Measurements from ENCODE around the gene CRYBB3. TPM values are rescaled to one million over a fixed set of nuclear protein-coding genes. Genes with fewer than 3 reads are reported as not detected.

The CRYBB3 gene
- not detected for polyA plus RNA-seq (2013, experiment 1 of 2)
- not detected for polyA plus RNA-seq (2013, experiment 2 of 2)

DNA sequence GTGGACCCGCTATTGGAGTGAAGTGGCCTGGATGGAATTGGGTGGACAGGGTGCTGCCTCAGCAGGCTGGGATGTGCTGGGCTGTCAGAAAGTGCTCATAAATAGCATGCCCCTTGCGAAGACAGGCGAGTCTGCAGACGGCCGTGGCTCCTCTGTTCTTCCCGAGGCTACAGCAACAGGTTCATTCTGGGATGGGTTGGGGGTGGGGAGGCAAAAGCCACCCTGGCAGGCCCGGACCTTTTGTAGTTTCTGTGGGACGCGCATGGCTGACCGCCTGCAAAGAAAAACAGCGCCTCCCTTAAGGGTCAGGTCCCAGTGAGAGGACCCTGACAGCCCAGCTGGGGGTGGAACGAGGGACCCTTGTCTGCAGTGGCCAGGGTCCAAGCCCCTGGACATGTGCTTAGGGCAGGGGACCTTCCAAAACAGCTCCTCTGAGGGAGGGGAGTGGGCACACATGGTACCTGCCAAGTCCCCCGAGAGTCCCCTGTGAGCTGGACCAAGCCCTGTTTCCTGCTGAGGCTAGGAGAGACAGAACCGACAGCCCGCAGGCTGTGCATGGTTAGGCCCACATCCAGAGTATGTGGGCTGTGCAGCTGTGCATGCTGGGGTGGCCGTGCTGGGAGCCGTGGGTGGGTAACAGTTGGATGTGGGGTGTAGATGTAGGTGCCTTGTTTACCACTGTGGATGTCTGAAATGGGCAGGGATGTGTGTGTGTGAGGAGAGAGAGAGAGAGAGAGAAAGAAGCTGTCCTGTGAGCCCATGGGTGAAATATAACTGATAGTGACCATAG, at the start of gene CRYBB3:
CRYBB3 (plus strand) TSS at position 128 of the 790 bp plus-strand sequence. CDS start 1,539 bp downstream, outside the sequence.
- H3K9me3 ChIP-seq (ENCODE audit: control insufficient read depth, low read length), result no peaks in the 10 kb centered on the region
- no peak within 1 kb of the TSS for H3K9ac ChIP-seq (ENCODE audit: low read length)
- H3K27me3 ChIP-seq (ENCODE audit: control insufficient read depth in 1 of 2, insufficient read depth in 1 of 2, low read length in 2 of 2), result peaks cover 0 to 5% of the 10 kb centered on the region in 2 experiments
- no peak within 1 kb of the TSS for H2BK15ac ChIP-seq (ENCODE audit: low read depth, poor library complexity, severe bottlenecking)
- peaks cover 1% of the 10 kb centered on the region for H3K4me1 ChIP-seq (ENCODE audit: control insufficient read depth, insufficient read depth, low read depth, low read length)
- no peak within 1 kb of the TSS for H2AFZ ChIP-seq (ENCODE audit: low read depth, low read length)
- no peak within 1 kb of the TSS for H4K8ac ChIP-seq (ENCODE audit: low read length)
- no peak within 1 kb of the TSS for H3K18ac ChIP-seq (ENCODE audit: low read depth in 1 of 2, low read length in 2 of 2)
- H3K27ac ChIP-seq (ENCODE audit: low read length, poor library complexity, severe bottlenecking), result no peak within 1 kb of the TSS
- H3K4me3 ChIP-seq (ENCODE audit: insufficient read depth in 1 of 2, low read depth in 1 of 2, low read length in 2 of 2), result no peak within 1 kb of the TSS
- no peak for DNase-seq
- no peak within 1 kb of the TSS for H4K91ac ChIP-seq (ENCODE audit: low read length)
- H3K4me2 ChIP-seq (ENCODE audit: low read length, poor library complexity, severe bottlenecking), result no peak within 1 kb of the TSS
- H2BK5ac ChIP-seq (ENCODE audit: low read depth, low read length, poor library complexity, severe bottlenecking), result no peak within 1 kb of the TSS
- H2BK120ac ChIP-seq (ENCODE audit: low read depth, low read length), result no peak within 1 kb of the TSS
- peaks cover 0 to 2% of the 10 kb centered on the region in 2 experiments for H3K36me3 ChIP-seq (ENCODE audit: control insufficient read depth in 1 of 2, insufficient read depth in 2 of 2, low read depth in 1 of 2, low read length in 2 of 2)
- no peak within 1 kb of the TSS for H3K23ac ChIP-seq (ENCODE audit: low read length in 2 of 2)
- H3K14ac ChIP-seq (ENCODE audit: low read length in 2 of 2), result no peak within 1 kb of the TSS
- H3K79me1 ChIP-seq (replicated peaks; ENCODE audit: low read length, poor library complexity, severe bottlenecking), result no peaks in the 10 kb centered on the region
- 85% methylated on average over 17 of the region's 17 CpGs for WGBS
- no peak within 1 kb of the TSS for H3K4ac ChIP-seq (ENCODE audit: low read depth in 1 of 2, low read length in 2 of 2)
- H2AK5ac ChIP-seq (ENCODE audit: low read length, severe bottlenecking), result no peak within 1 kb of the TSS
- H2BK12ac ChIP-seq (ENCODE audit: low read length in 2 of 2), result no peak within 1 kb of the TSS

GRCh38 chr22:25153961-25154666, 45.5 kb upstream of the CRYBB3 start:
- peaks cover 3% of the 10 kb centered on the region for H3K4me1 ChIP-seq (ENCODE audit: control insufficient read depth, insufficient read depth, low read depth, low read length)
- H2AFZ ChIP-seq (ENCODE audit: low read depth, low read length), result no peak overlapping the region
- H4K8ac ChIP-seq (ENCODE audit: low read length), result peak overlapping the region; percentile 78
- H3K23ac ChIP-seq (ENCODE audit: low read length in 2 of 2), result no peak overlapping the region
- H3K9ac ChIP-seq (ENCODE audit: low read length), result no peak overlapping the region
- no peaks in the 10 kb centered on the region for H3K9me3 ChIP-seq (ENCODE audit: control insufficient read depth, low read length)
- no peak overlapping the region for H3K14ac ChIP-seq (ENCODE audit: low read length in 2 of 2)
- DNase-seq, result peak; percentile 80
- H3K4me3 ChIP-seq (ENCODE audit: insufficient read depth in 1 of 2, low read depth in 1 of 2, low read length in 2 of 2), result no peak overlapping the region
- H3K4me2 ChIP-seq (ENCODE audit: low read length, poor library complexity, severe bottlenecking), result no peak overlapping the region
- H3K18ac ChIP-seq (ENCODE audit: low read depth in 1 of 2, low read length in 2 of 2), result peak overlapping the region in 1 of 2 experiments; percentile 15
- H2AK5ac ChIP-seq (ENCODE audit: low read length, severe bottlenecking), result no peak overlapping the region
- no peaks in the 10 kb centered on the region for H3K36me3 ChIP-seq (ENCODE audit: control insufficient read depth in 1 of 2, insufficient read depth in 2 of 2, low read depth in 1 of 2, low read length in 2 of 2)
- H2BK120ac ChIP-seq (ENCODE audit: low read depth, low read length), result peak overlapping the region; percentile 67
- H4K91ac ChIP-seq (ENCODE audit: low read length), result no peak overlapping the region
- no peaks in the 10 kb centered on the region for H3K27me3 ChIP-seq (ENCODE audit: control insufficient read depth in 1 of 2, insufficient read depth in 1 of 2, low read length in 2 of 2)
- H2BK12ac ChIP-seq (ENCODE audit: low read length in 2 of 2), result no peak overlapping the region
- WGBS, result 65% methylated on average over 8 of the region's 8 CpGs
- H3K4ac ChIP-seq (ENCODE audit: low read depth in 1 of 2, low read length in 2 of 2), result no peak overlapping the region
- no peaks in the 10 kb centered on the region for H3K79me1 ChIP-seq (replicated peaks; ENCODE audit: low read length, poor library complexity, severe bottlenecking)
- H2BK15ac ChIP-seq (ENCODE audit: low read depth, poor library complexity, severe bottlenecking), result no peak overlapping the region
- no peak overlapping the region for H2BK5ac ChIP-seq (ENCODE audit: low read depth, low read length, poor library complexity, severe bottlenecking)
- no peak overlapping the region for H3K27ac ChIP-seq (ENCODE audit: low read length, poor library complexity, severe bottlenecking)

DNA sequence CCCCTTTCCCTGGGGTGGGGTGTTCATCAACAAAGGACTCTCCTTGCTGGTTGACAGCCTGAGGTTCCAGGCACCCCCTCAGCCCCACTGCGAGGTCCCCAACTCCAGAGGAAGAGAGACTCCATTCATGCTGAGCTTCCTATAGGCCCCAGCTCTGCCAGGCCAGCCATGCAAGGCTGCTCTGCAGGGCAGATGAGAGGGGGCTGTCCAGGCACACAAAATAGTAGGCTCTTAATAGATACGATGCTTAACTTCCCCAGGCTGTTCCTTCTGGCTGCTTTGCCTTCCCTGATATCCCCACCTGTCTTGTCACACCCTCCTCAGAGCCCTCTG, 45.0 kb upstream of the CRYBB3 start:
- Histone ChIP-seq H3K9ac (ENCODE audit: low read length) (no peak overlapping the region), H3K23ac (ENCODE audit: low read length in 2 of 2) (no peak overlapping the region), H3K4ac (ENCODE audit: low read depth in 1 of 2, low read length in 2 of 2) (peak overlapping the region in 1 of 2 experiments; percentile 70), H2BK15ac (ENCODE audit: low read depth, poor library complexity, severe bottlenecking) (no peak overlapping the region), H3K36me3 (ENCODE audit: control insufficient read depth in 1 of 2, insufficient read depth in 2 of 2, low read depth in 1 of 2, low read length in 2 of 2) (no peaks in the 10 kb centered on the region), H3K27ac (ENCODE audit: low read length, poor library complexity, severe bottlenecking) (no peak overlapping the region), H2AFZ (ENCODE audit: low read depth, low read length) (no peak overlapping the region), H3K18ac (ENCODE audit: low read depth in 1 of 2, low read length in 2 of 2) (peak overlapping the region; percentile 15 to 46), H2AK5ac (ENCODE audit: low read length, severe bottlenecking) (no peak overlapping the region), H2BK12ac (ENCODE audit: low read length in 2 of 2) (peak overlapping the region in 1 of 2 experiments; percentile 61), H2BK120ac (ENCODE audit: low read depth, low read length) (peak overlapping the region; percentile 67), H3K4me1 (ENCODE audit: control insufficient read depth, insufficient read depth, low read depth, low read length) (peaks cover 5% of the 10 kb centered on the region), H2BK5ac (ENCODE audit: low read depth, low read length, poor library complexity, severe bottlenecking) (no peak overlapping the region), H3K4me2 (ENCODE audit: low read length, poor library complexity, severe bottlenecking) (no peak overlapping the region), H3K79me1 (replicated peaks; ENCODE audit: low read length, poor library complexity, severe bottlenecking) (no peaks in the 10 kb centered on the region), H3K14ac (ENCODE audit: low read length in 2 of 2) (no peak overlapping the region), H3K9me3 (ENCODE audit: control insufficient read depth, low read length) (no peaks in the 10 kb centered on the region), H3K4me3 (ENCODE audit: insufficient read depth in 1 of 2, low read depth in 1 of 2, low read length in 2 of 2) (no peak overlapping the region), H4K91ac (ENCODE audit: low read length) (peak overlapping the region; percentile 72), H4K8ac (ENCODE audit: low read length) (peak overlapping the region; percentile 78), H3K27me3 (ENCODE audit: control insufficient read depth in 1 of 2, insufficient read depth in 1 of 2, low read length in 2 of 2) (no peaks in the 10 kb centered on the region)
- 77% methylated on average over 2 of the region's 2 CpGs for WGBS
- no peak for DNase-seq

- H4K91ac ChIP-seq (ENCODE audit: low read length), result no peak overlapping the region
- WGBS, result 96% methylated on average over 3 of the region's 4 CpGs
- H3K9me3 ChIP-seq (ENCODE audit: control insufficient read depth, low read length), result no peaks in the 10 kb centered on the region
- H2AFZ ChIP-seq (ENCODE audit: low read depth, low read length), result no peak overlapping the region
- no peak overlapping the region for H3K9ac ChIP-seq (ENCODE audit: low read length)
- H3K27ac ChIP-seq (ENCODE audit: low read length, poor library complexity, severe bottlenecking), result no peak overlapping the region
- H3K23ac ChIP-seq (ENCODE audit: low read length in 2 of 2), result no peak overlapping the region
- no peak overlapping the region for H3K4ac ChIP-seq (ENCODE audit: low read depth in 1 of 2, low read length in 2 of 2)
- no peak overlapping the region for H2BK15ac ChIP-seq (ENCODE audit: low read depth, poor library complexity, severe bottlenecking)
- peaks cover 5% of the 10 kb centered on the region for H3K4me1 ChIP-seq (ENCODE audit: control insufficient read depth, insufficient read depth, low read depth, low read length)
- no peak overlapping the region for H3K4me2 ChIP-seq (ENCODE audit: low read length, poor library complexity, severe bottlenecking)
- no peaks in the 10 kb centered on the region for H3K79me1 ChIP-seq (replicated peaks; ENCODE audit: low read length, poor library complexity, severe bottlenecking)
- no peak overlapping the region for H3K4me3 ChIP-seq (ENCODE audit: insufficient read depth in 1 of 2, low read depth in 1 of 2, low read length in 2 of 2)
- no peak overlapping the region for H3K14ac ChIP-seq (ENCODE audit: low read length in 2 of 2)
- H3K36me3 ChIP-seq (ENCODE audit: control insufficient read depth in 1 of 2, insufficient read depth in 2 of 2, low read depth in 1 of 2, low read length in 2 of 2), result no peaks in the 10 kb centered on the region
- H2BK12ac ChIP-seq (ENCODE audit: low read length in 2 of 2), result no peak overlapping the region
- no peak overlapping the region for H2BK120ac ChIP-seq (ENCODE audit: low read depth, low read length)
- no peak overlapping the region for H4K8ac ChIP-seq (ENCODE audit: low read length)
- H3K27me3 ChIP-seq (ENCODE audit: control insufficient read depth in 1 of 2, insufficient read depth in 1 of 2, low read length in 2 of 2), result no peaks in the 10 kb centered on the region
- no peak for DNase-seq
- no peak overlapping the region for H2AK5ac ChIP-seq (ENCODE audit: low read length, severe bottlenecking)
- no peak overlapping the region for H2BK5ac ChIP-seq (ENCODE audit: low read depth, low read length, poor library complexity, severe bottlenecking)
- H3K18ac ChIP-seq (ENCODE audit: low read depth in 1 of 2, low read length in 2 of 2), result no peak overlapping the region
These were observed 42.9 kb upstream of the CRYBB3 start for GRCh38 chr22:25156736-25157135.
